Neural crest cell (in vitro differentiated cells): Measurements from ENCODE around the gene KCNIP1. TPM values are rescaled to one million over a fixed set of nuclear protein-coding genes. Genes with fewer than 3 reads are reported as not detected.
A peak's percentile ranks its signal among the peaks of the same experiment; 100 is the strongest.

Experiments used
- DNase-seq: peaks from one replicate; pipeline ENCODE4 v3.0.0; 2021; ENCODE audit warnings: low read depth, mixed read lengths, low spot score
- H3K27ac Mint-ChIP-seq: one replicate; pipeline ENCODE4 v1.8.0; 2021; ENCODE audit warnings: mild to moderate bottlenecking, mixed read lengths; ENCODE audit not compliant: unreplicated experiment
- H3K27me3 Mint-ChIP-seq: 2 replicates; pipeline ENCODE4 v1.8.0; 2021; ENCODE audit warnings: low read depth, mild to moderate bottlenecking, mixed read lengths
- H3K36me3 Mint-ChIP-seq: 2 replicates; pipeline ENCODE4 v1.8.0; 2021; ENCODE audit warnings: low read depth, mild to moderate bottlenecking, mixed read lengths
- H3K4me1 Mint-ChIP-seq: 2 replicates; pipeline ENCODE4 v1.8.0; 2021; ENCODE audit warnings: mixed read lengths
- H3K4me3 Mint-ChIP-seq: one replicate; pipeline ENCODE4 v1.8.0; 2021; ENCODE audit warnings: mild to moderate bottlenecking, mixed read lengths
- H3K9me3 Mint-ChIP-seq: 2 replicates; pipeline ENCODE4 v1.8.0; 2021; ENCODE audit warnings: mixed read lengths
- total RNA-seq: library from RNA; stranded (reverse); gene quantifications from 2 replicates; pipeline ENCODE4 v1.2.1, GENCODE V29; 2021
- TF ChIP-seq, protein P1 (sequence below): fragments of 200-600 bp; sonication (generic); conservative IDR thresholded peaks from 2 replicates; pipeline ENCODE4 v1.5.0; 2021; ENCODE audit warnings: antibody characterized with exemption, mild to moderate bottlenecking

KCNIP1 gene
- total RNA-seq, 1 donor from 2014 or later, result 0.96 TPM

- peaks cover 48% of the 10 kb centered on the region for H3K4me1 Mint-ChIP-seq
- no peak for DNase-seq
- H3K36me3 Mint-ChIP-seq, result no peaks in the 10 kb centered on the region
- no peaks in the 10 kb centered on the region for H3K27me3 Mint-ChIP-seq
- H3K27ac Mint-ChIP-seq, result no peak overlapping the region
- TF ChIP-seq, protein P1, sequence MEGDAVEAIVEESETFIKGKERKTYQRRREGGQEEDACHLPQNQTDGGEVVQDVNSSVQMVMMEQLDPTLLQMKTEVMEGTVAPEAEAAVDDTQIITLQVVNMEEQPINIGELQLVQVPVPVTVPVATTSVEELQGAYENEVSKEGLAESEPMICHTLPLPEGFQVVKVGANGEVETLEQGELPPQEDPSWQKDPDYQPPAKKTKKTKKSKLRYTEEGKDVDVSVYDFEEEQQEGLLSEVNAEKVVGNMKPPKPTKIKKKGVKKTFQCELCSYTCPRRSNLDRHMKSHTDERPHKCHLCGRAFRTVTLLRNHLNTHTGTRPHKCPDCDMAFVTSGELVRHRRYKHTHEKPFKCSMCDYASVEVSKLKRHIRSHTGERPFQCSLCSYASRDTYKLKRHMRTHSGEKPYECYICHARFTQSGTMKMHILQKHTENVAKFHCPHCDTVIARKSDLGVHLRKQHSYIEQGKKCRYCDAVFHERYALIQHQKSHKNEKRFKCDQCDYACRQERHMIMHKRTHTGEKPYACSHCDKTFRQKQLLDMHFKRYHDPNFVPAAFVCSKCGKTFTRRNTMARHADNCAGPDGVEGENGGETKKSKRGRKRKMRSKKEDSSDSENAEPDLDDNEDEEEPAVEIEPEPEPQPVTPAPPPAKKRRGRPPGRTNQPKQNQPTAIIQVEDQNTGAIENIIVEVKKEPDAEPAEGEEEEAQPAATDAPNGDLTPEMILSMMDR, result no peak
- peaks cover 2% of the 10 kb centered on the region for H3K9me3 Mint-ChIP-seq
- no peak overlapping the region for H3K4me3 Mint-ChIP-seq
Observed at GRCh38 chr5:170536525-170536924, 32.7 kb downstream of the KCNIP1 start.

DNA sequence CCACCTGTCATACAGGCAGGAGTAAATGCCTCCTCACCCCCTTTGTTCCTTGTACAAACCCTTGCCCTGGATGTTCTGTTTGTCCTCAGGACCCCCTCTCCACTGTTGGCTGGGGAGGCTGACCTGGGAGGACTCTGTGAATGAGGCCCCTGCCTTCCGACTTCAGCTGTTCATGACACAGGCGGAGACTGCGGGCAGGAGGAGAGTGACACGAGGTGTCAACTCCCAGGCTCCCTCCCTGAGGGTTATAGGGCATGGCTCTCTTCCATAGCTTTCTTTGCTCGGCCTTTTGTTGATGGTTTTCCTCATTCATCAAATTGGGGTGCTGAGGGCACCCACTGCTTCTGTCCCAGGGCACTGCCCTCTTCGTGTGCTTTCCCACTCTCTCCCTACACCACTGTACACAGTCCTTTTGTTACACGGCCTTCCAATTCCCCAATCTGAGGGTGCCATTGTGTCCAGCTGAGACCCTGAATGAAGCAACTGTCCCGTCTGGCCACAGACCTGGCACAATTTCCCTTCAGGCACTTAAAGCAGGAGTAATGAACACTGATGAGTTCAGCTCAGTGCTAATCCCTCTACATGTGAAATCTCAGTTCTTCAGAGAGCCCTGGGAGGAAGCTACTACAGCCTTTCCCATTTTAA is 33.8 kb downstream of the KCNIP1 start:
- TF ChIP-seq, protein P1, result no peak
- no peaks in the 10 kb centered on the region for H3K9me3 Mint-ChIP-seq
- H3K27ac Mint-ChIP-seq, result peak overlapping the region; percentile 36

GRCh38 chr5:170538096-170538465 is 34.3 kb downstream of the KCNIP1 start:
- DNase-seq, result no peak
- no peaks in the 10 kb centered on the region for H3K27me3 Mint-ChIP-seq
- H3K4me1 Mint-ChIP-seq, result peaks cover 51% of the 10 kb centered on the region
- H3K27ac Mint-ChIP-seq, result peak overlapping the region; percentile 76
- TF ChIP-seq, protein P1, result no peak
- H3K4me3 Mint-ChIP-seq, result no peak overlapping the region
- no peaks in the 10 kb centered on the region for H3K9me3 Mint-ChIP-seq
- H3K36me3 Mint-ChIP-seq, result no peaks in the 10 kb centered on the region

More for the DNA sequence above, 33.8 kb downstream of the KCNIP1 start:
- H3K4me3 Mint-ChIP-seq, result no peak overlapping the region
- peaks cover 51% of the 10 kb centered on the region for H3K4me1 Mint-ChIP-seq
- no peaks in the 10 kb centered on the region for H3K36me3 Mint-ChIP-seq
- H3K27me3 Mint-ChIP-seq, result no peaks in the 10 kb centered on the region
- no peak for DNase-seq

- Mint-ChIP-seq H3K36me3 (no peaks in the 10 kb centered on the region), H3K4me1 (peaks cover 54% of the 10 kb centered on the region), H3K27ac (peak overlapping the region; percentile 76), H3K9me3 (no peaks in the 10 kb centered on the region), H3K4me3 (no peak overlapping the region), H3K27me3 (no peaks in the 10 kb centered on the region)
- DNase-seq, result no peak
- TF ChIP-seq, protein P1, result no peak
Observed at GRCh38 chr5:170538696-170539586, 35.1 kb downstream of the KCNIP1 start.

GRCh38 chr5:170540271-170540670 is 36.5 kb downstream of the KCNIP1 start:
- Mint-ChIP-seq H3K9me3 (peaks cover 5% of the 10 kb centered on the region), H3K36me3 (peaks cover 3% of the 10 kb centered on the region), H3K27ac (peak overlapping the region; percentile 45), H3K4me3 (no peak overlapping the region), H3K4me1 (peaks cover 51% of the 10 kb centered on the region), H3K27me3 (no peaks in the 10 kb centered on the region)
- TF ChIP-seq, protein P1, result no peak
- DNase-seq, result no peak
